H1 (cell line): Measurements from ENCODE around the gene RAB31. TPM values are rescaled to one million over a fixed set of nuclear protein-coding genes. Genes with fewer than 3 reads are reported as not detected.

Experiments used
- CTCF ChIA-PET: fragments of 300-600 bp; sonication (Branson Sonifier 250); formaldehyde crosslinking; loops from one replicate; lab custom pipeline; 2021; ENCODE audit not compliant: partially characterized antibody; lab: Charles Lee
- POLR2A ChIA-PET: fragments of 300-600 bp; sonication (Branson Sonifier 250); formaldehyde crosslinking; loops from one replicate; lab custom pipeline; 2021; ENCODE audit warnings: inconsistent platforms; ENCODE audit not compliant: partially characterized antibody; lab: Charles Lee
- DNase-seq, 2 experiments: peaks; one replicate each; pipeline versions ENCODE4 v3.0.0 to v3.0.0-alpha.2; 2010 to 2022; ENCODE audit warnings: low spot score in 2 of 2, low read depth in 1 of 2, mixed read lengths in 1 of 2
- FAIRE-seq: peaks from 2 replicates; lab custom pipeline; 2011; peaks lifted over from hg19 to GRCh38; lab: Jason Lieb, UNC
- H2AFZ ChIP-seq: 2 replicates; pipeline ENCODE4 v1.8.1; 2012; ENCODE audit warnings: low read length, inconsistent platforms
- H2AK5ac ChIP-seq: 2 replicates; pipeline ENCODE4 v1.6.1; 2013; ENCODE audit warnings: low read depth, low read length
- H2BK120ac ChIP-seq: replicated peaks from 2 replicates; pipeline ENCODE3; 2013; ENCODE audit warnings: low read depth, low read length, inconsistent platforms
- H2BK12ac ChIP-seq: 2 replicates; pipeline ENCODE4 v1.6.1; 2013; ENCODE audit warnings: low read depth, low read length
- H2BK15ac ChIP-seq: 2 replicates; pipeline ENCODE4 v1.6.1; 2013; ENCODE audit warnings: low read length
- H2BK20ac ChIP-seq: 2 replicates; pipeline ENCODE4 v1.6.1; 2013; ENCODE audit warnings: low read length
- H2BK5ac ChIP-seq: 2 replicates; pipeline ENCODE4 v1.6.1; 2013; ENCODE audit warnings: low read depth, low read length
- H3K14ac ChIP-seq: 2 replicates; pipeline ENCODE4 v1.6.1; 2013; ENCODE audit warnings: inconsistent platforms; ENCODE audit not compliant: insufficient read length
- H3K18ac ChIP-seq: 2 replicates; pipeline ENCODE4 v1.6.1; 2013; ENCODE audit warnings: low read length; ENCODE audit errors: extremely low read depth
- H3K23ac ChIP-seq: 2 replicates; pipeline ENCODE4 v1.6.1; 2013; ENCODE audit warnings: inconsistent platforms; ENCODE audit not compliant: insufficient read length
- H3K23me2 ChIP-seq: 2 replicates; pipeline ENCODE4 v1.6.1; 2013; ENCODE audit warnings: low read depth, low read length
- H3K27ac ChIP-seq: 2 replicates; pipeline ENCODE4 v1.6.1; 2011; ENCODE audit warnings: low read depth, low read length, inconsistent platforms
- H3K27me3 ChIP-seq, 4 experiments: replicated peaks in 1 of 4; 1 replicate in 1 of 4; 2 replicates in 3 of 4; pipeline versions ENCODE4 v1.6.1 to v1.8.1; 2011 to 2013; ENCODE audit warnings: low read length in 3 of 4, mild to moderate bottlenecking in 3 of 4, inconsistent platforms in 2 of 4, mixed read lengths in 2 of 4, moderate library complexity in 1 of 4; ENCODE audit not compliant: control insufficient read depth in 3 of 4, insufficient read depth in 3 of 4; ENCODE audit errors: extremely low read depth in 1 of 4
- H3K36me3 ChIP-seq, 4 experiments: 2 replicates each; pipeline versions ENCODE4 v1.6.1 to v1.8.1; 2011 to 2013; ENCODE audit warnings: mild to moderate bottlenecking in 4 of 4, low read length in 3 of 4, moderate library complexity in 2 of 4, control low read depth in 1 of 4, inconsistent platforms in 1 of 4; ENCODE audit not compliant: insufficient read depth in 4 of 4, control insufficient read depth in 2 of 4
- H3K4ac ChIP-seq: replicated peaks from 2 replicates; pipeline ENCODE3; 2013; ENCODE audit warnings: low read length, low read depth, mixed read lengths, inconsistent platforms; ENCODE audit not compliant: insufficient read length
- H3K4me1 ChIP-seq, 4 experiments: replicated peaks in 1 of 4; 1 replicate in 1 of 4; 2 replicates in 3 of 4; pipeline versions ENCODE4 v1.6.1 to v1.8.1; 2011 to 2013; ENCODE audit warnings: low read length in 3 of 4, inconsistent platforms in 2 of 4, mixed read lengths in 1 of 4; ENCODE audit not compliant: insufficient read depth in 4 of 4, control insufficient read depth in 3 of 4
- H3K4me2 ChIP-seq, 2 experiments: 2 replicates each; pipeline versions ENCODE4 v1.6.1 to v1.8.1; 2011 to 2013; ENCODE audit warnings: low read depth in 2 of 2, low read length in 2 of 2, control low read depth in 1 of 2, inconsistent platforms in 1 of 2, mild to moderate bottlenecking in 1 of 2; ENCODE audit not compliant: insufficient read depth in 1 of 2
- H3K4me3 ChIP-seq, 4 experiments: fragments of 200-600, 300-600 bp in 1 of 4; sonication (generic), shearing (Covaris generic), sonication (Bioruptor Twin) in 1 of 4; 2 replicates each; pipeline versions ENCODE4 v1.5.1 to v1.8.1; 2011 to 2016; ENCODE audit warnings: low read length in 4 of 4, low read depth in 3 of 4, control low read depth in 2 of 4, inconsistent platforms in 2 of 4, mild to moderate bottlenecking in 2 of 4, mixed read lengths in 1 of 4, moderate library complexity in 1 of 4; ENCODE audit not compliant: insufficient read depth in 2 of 4; ENCODE audit errors: extremely low read depth in 1 of 4
- H3K56ac ChIP-seq: replicated peaks from 2 replicates; pipeline ENCODE3; 2013; ENCODE audit warnings: low read depth, mild to moderate bottlenecking, mixed read lengths, low read length, inconsistent platforms; ENCODE audit not compliant: insufficient read length
- H3K79me1 ChIP-seq: 2 replicates; pipeline ENCODE4 v1.6.1; 2013; ENCODE audit warnings: low read depth, low read length, control low read depth
- H3K79me2 ChIP-seq, 2 experiments: 2 replicates each; pipeline versions ENCODE4 v1.6.1 to v1.8.1; 2012 to 2013; ENCODE audit warnings: low read length in 2 of 2, mild to moderate bottlenecking in 2 of 2, inconsistent platforms in 1 of 2; ENCODE audit not compliant: insufficient read depth in 2 of 2, control insufficient read depth in 1 of 2
- H3K9ac ChIP-seq, 4 experiments: replicated peaks in 1 of 4; 1 replicate in 1 of 4; 2 replicates in 3 of 4; pipeline versions ENCODE4 v1.6.1 to v1.8.1; 2011 to 2013; ENCODE audit warnings: low read depth in 3 of 4, low read length in 3 of 4, control low read depth in 2 of 4, mild to moderate bottlenecking in 2 of 4, moderate library complexity in 2 of 4, inconsistent platforms in 1 of 4; ENCODE audit errors: extremely low read depth in 1 of 4
- H3K9me3 ChIP-seq, 2 experiments: 2 replicates each; pipeline versions ENCODE4 v1.6.1 to v1.8.1; 2012 to 2013; ENCODE audit warnings: mild to moderate bottlenecking in 2 of 2, moderate library complexity in 2 of 2, control low read depth in 1 of 2, inconsistent platforms in 1 of 2, low read depth in 1 of 2, low read length in 1 of 2, mixed read lengths in 1 of 2; ENCODE audit not compliant: insufficient read depth in 2 of 2
- H4K20me1 ChIP-seq, 2 experiments: replicated peaks in 1 of 2; 2 replicates each; pipeline versions ENCODE3 to v1.8.1; 2011 to 2013; ENCODE audit warnings: inconsistent platforms in 2 of 2, low read length in 2 of 2, mild to moderate bottlenecking in 1 of 2; ENCODE audit not compliant: insufficient read depth in 2 of 2, control insufficient read depth in 1 of 2
- H4K5ac ChIP-seq: 2 replicates; pipeline ENCODE4 v1.6.1; 2013; ENCODE audit warnings: low read length, low read depth, mixed read lengths, inconsistent platforms; ENCODE audit not compliant: insufficient read length
- H4K8ac ChIP-seq: 2 replicates; pipeline ENCODE4 v1.8.0; 2013; ENCODE audit warnings: mild to moderate bottlenecking, moderate library complexity, low read length, inconsistent platforms; ENCODE audit not compliant: insufficient read depth; ENCODE audit errors: extremely low read depth
- H4K91ac ChIP-seq: replicated peaks from 2 replicates; pipeline ENCODE3; 2013; ENCODE audit warnings: low read length, mixed read lengths, inconsistent platforms; ENCODE audit not compliant: insufficient read length
- CEBPB ChIP-seq: IDR thresholded peaks from 2 replicates; pipeline ENCODE4 v1.6.1; 2012; ENCODE audit warnings: low read depth, low read length
- EGR1 ChIP-seq: IDR thresholded peaks from 2 replicates; pipeline ENCODE4 v1.6.1; 2011; ENCODE audit warnings: low read depth, low read length, borderline replicate concordance
- USF2 ChIP-seq: IDR thresholded peaks from 2 replicates; pipeline ENCODE4 v1.6.1; 2011; ENCODE audit warnings: low read length, improper control_type of control experiment
- ZNF274 ChIP-seq: IDR thresholded peaks from 2 replicates; pipeline ENCODE4 v1.7.0; 2012; ENCODE audit warnings: low read length, borderline replicate concordance; ENCODE audit errors: extremely low read depth
- WGBS, 2 experiments: shearing (Covaris generic) in 1 of 2; methylation state at CpG; one replicate each; pipeline versions ENCODE4 v1.1.6 to v1.1.7; 2013 to 2015; ENCODE audit warnings: low lambda C conversion rate in 2 of 2, mixed read lengths in 2 of 2, inconsistent platforms in 1 of 2, low coverage in 1 of 2, missing lambda C conversion rate in 1 of 2; ENCODE audit not compliant: insufficient replicate concordance in 2 of 2, insufficient coverage in 1 of 2, insufficient read length in 1 of 2; ENCODE audit errors: extremely low coverage in 1 of 2, missing lambda C conversion rate in 1 of 2; 5-methylcytosine and 5-hydroxymethylcytosine counted together
- polyA plus RNA-seq, 7 experiments: library from polyadenylated mRNA; depleted of rRNA in 3 of 7; stranded (reverse) in 5 of 7; unstranded in 2 of 7; fragments of >200 nt in 5 of 7; fragments of 200-250 nt in 2 of 7; gene quantifications; 1 replicate in 5 of 7; 2 replicates in 1 of 7; 4 replicates in 1 of 7; pipeline versions ENCODE4 v1.2.1 to v1.2.3, GENCODE V29; 2011 to 2013; ENCODE audit warnings: missing spikeins in 2 of 7, mixed read lengths in 2 of 7
- total RNA-seq: library from RNA; stranded (reverse); fragmentation: NEBNext Ultra II Directional; extraction: Animal tissue kit (Norgen Biotek cat#: 25700); gene quantifications from 2 replicates; pipeline ENCODE4 v1.2.1, GENCODE V29; 2021

Gene RAB31
- total and polyA plus RNA-seq, 2 of the 8 experiments (the other 6 are each of a cell fraction or from before 2014, with no cell fraction given) = 15.2 to 40.9 TPM

DNA sequence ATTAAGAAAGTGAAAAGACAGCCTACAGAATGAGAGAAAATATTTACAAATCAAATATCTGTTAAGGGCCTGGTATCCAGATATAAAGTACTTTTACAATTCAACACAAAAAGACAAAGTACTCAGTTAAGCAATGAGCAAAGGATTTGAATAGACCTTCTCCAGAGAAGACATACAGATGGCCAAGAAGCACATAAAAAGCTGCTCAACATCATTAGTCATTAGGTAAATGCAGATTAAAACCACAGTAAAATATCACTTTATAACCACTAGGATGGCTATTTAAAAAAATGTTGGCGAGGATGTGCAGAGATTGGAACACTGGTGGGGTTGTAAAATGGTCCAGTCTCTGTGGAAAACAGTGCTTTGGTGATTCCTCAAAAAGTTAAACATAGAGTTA, 38.9 kb downstream of the RAB31 start:
- FAIRE-seq (no peak), DNase-seq (no peak)
- Histone ChIP-seq H2AK5ac (no peak overlapping the region), H3K27me3 (no peaks in the 10 kb centered on the region), H3K4ac (no peak overlapping the region), H2BK12ac (no peak overlapping the region), H3K4me1 (peaks cover 6 to 23% (median 11%) of the 10 kb centered on the region in 4 experiments), H2BK20ac (no peak overlapping the region), H3K27ac (no peak overlapping the region), H2AFZ (no peak overlapping the region), H3K18ac (no peak overlapping the region), H4K8ac (no peak overlapping the region), H3K79me2 (no peaks in the 10 kb centered on the region), H3K79me1 (no peaks in the 10 kb centered on the region; the same call in 1 of the 2 replicates), H3K9ac (no peak overlapping the region), H4K91ac (no peak overlapping the region), H2BK15ac (no peak overlapping the region), H3K14ac (no peak overlapping the region), H3K23ac (no peak overlapping the region), H2BK120ac (no peak overlapping the region), H3K9me3 (no peaks in the 10 kb centered on the region), H4K5ac (no peak overlapping the region), H3K4me2 (no peak overlapping the region), H2BK5ac (no peak overlapping the region), H3K23me2 (no peaks in the 10 kb centered on the region; the same call in 1 of the 2 replicates), H3K36me3 (no peaks in the 10 kb centered on the region; a peak in 1 of 8 replicates), H4K20me1 (no peaks in the 10 kb centered on the region), H3K56ac (no peak overlapping the region), H3K4me3 (no peak overlapping the region)
- no peak for TF ChIP-seq EGR1
- TF ChIP-seq USF2 = no peak
- no peak for TF ChIP-seq ZNF274
- no peak for TF ChIP-seq CEBPB
- POLR2A ChIA-PET = no interaction called here
- CTCF ChIA-PET = no interaction called here
- 96% methylated on average over 1 of the region's 1 CpG; no CpG with 5 or more reads in 1 of the 2 experiments for WGBS, 2 experiments
